HG02798 (cell line): Measurements from ENCODE around the gene SYT7.

Experiments used
- ATAC-seq: cut with Tn5 transposase; IDR thresholded peaks from one replicate; pipeline ENCODE4 v1.9.1; 2021; ENCODE audit warnings: mild to moderate bottlenecking; ENCODE audit not compliant: unreplicated experiment, poor library complexity

Gene SYT7

DNA sequence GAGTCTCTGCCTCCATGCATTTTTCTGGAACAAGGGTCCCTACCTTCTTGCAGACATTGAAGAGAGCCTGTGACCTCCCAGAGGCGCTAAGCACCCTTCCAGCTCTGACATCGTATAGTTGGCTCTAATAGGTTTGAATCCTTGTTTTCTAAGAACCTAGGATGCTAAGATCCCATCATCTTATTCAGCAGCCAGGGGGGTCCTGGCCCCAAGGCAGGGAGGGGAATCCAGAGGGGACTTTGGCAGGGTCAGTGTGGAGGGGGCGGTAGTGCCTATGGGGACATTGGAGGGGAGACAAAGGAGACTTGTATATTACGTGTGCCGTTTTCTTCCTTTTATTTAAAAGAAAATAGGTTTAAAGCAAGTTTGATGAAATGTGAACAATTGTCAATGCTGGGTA lies 75.8 kb downstream of the SYT7 start:
- no peak for ATAC-seq

DNA sequence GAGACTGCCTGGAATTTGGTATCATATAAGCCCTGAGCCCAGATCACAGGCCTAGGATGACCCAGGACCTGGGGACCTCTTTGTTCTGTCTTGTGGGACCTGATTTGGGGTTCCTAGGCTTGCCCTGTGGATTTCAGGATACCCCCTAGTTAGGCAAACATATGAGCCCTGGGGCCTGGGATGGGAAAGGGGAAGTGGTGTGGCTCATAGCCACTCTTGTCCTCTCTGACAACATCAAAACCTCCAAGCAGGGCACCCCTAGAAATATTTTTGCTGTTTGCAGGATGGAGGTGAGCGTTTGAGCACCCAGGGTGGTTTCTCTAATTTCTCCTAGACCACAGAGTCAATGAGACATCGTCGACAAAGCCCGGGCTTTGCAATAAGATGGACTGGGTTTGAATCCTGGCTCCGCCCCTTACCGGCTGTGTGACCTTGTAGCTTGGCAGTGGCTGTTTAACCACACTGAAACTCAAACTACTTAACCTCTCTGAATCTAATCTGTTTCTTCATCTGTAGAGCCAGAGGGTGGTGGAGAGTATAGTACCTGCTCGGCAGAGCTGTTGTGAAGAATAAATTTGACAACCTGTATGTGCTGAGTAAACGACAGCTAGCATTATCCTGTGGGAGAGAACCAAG lies 77.6 kb downstream of the SYT7 start:
- ATAC-seq, result no peak

DNA sequence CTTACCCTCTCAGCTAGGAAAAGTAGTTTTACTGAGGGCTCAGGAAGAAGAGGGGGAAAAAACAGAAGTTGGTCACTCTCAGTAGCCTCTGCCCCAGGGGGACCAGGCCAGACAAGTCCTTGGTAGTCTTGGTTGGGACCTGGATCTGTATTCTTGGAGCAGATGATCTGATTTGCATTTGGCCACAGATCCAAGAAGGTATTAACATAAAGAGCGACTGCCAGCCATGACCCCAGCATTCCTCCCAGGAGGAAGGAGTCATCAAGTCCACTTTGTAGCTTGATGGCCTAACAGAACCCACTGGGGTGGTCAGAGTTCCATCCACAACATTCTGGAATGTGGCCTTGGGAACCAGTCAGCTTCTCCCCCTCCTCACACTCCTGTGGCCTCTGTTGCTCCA lies 78.4 kb downstream of the SYT7 start:
- no peak for ATAC-seq

DNA sequence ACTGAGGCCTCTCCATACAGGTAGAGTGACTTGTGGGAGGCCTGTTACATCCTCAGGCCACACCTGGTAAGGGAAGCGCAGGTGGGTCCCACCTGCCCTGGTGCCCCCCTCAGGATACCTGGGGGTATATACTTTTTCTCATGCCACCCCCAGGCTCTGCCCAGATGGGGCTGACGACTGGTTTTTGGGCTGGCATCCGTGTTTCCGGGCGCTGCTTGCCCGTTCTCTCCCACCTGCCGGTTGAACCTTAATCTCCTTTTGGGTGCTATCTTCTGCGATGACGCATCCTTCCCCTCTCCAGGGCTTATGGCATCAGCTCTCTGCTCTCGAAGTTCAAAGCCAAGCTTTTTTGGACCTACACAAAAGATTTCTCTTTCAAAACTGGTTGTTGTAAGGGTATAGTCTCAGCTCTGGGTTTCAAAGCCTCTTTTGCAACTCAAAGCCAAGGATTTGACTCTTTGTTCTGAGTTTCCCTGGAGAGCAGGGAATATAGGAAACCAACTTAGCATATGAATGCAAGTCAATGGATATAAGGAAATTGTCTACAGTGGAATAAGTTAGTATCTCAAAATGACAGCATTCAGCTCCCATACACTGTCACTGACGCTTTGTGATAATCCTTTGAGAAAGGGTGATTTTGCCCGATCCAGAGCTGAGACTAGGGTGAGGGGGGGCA lies 80.9 kb downstream of the SYT7 start:
- ATAC-seq, result no peak

DNA sequence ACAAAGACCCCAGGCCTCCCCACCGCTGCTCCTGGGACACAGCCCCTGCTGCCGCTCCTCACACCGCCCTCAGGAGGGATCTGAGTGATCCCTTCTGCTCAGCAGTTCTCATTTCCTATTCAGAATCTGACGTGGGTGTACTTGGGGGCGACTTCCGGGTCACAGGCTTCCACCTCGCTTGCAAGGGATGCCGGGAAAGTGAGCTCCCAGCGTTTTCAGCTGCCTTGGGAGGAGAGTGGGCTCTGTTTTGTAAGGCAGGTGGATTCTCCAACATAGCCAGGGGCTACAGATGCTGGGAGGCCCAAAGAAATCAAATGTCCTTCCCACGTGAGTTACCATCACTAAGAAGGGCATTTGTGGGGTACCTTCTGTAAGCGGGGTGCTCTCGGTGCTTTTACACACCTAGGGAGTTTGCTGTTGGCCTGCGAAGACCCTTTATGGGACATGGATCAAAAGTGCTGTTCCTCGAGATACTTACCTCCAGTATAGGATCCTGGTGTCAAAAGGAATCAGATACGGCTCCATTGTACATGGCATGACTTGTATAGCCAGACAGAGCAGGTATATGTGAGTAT lies 82.0 kb downstream of the SYT7 start:
- no peak for ATAC-seq

DNA sequence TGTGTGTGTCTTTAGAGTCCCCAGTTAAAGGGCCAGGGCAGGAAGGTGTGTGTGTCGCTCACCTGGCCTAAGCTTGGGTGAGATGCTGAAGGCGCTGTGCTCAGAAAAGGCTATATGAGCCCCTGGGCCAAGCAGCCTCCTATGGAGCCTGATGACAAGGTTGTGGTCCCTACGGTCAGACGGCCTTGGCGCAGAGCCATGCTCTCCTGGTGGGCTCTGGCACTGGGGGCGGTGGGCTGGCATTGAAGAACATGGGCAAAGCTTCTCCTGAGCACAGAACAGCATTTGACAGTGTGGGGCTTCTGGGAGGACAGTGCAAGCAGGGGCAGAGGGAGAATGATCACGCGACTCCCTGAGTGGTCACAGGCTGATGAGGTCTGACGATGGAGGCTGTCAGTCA lies 83.0 kb downstream of the SYT7 start:
- ATAC-seq, result no peak

DNA sequence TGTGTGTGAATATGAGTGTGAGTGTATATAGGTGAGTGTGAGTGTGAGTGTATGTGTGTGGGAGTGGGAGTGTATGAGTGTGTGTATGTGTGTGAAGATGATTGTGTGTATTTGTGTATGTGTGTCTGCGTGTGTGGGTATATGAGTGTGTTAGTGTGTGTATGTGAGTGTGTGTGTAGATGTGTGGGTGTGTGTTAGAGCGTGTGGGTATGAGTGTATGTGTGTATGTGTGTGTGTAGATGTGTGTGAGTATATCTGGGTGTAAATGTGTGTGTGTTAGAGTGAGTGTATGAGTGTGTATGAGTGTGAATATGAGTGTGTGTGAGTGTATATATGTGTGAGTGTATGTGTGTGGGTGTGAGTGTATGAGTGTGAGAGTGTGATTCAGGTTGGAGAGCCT lies 83.4 kb downstream of the SYT7 start:
- ATAC-seq, result no peak

DNA sequence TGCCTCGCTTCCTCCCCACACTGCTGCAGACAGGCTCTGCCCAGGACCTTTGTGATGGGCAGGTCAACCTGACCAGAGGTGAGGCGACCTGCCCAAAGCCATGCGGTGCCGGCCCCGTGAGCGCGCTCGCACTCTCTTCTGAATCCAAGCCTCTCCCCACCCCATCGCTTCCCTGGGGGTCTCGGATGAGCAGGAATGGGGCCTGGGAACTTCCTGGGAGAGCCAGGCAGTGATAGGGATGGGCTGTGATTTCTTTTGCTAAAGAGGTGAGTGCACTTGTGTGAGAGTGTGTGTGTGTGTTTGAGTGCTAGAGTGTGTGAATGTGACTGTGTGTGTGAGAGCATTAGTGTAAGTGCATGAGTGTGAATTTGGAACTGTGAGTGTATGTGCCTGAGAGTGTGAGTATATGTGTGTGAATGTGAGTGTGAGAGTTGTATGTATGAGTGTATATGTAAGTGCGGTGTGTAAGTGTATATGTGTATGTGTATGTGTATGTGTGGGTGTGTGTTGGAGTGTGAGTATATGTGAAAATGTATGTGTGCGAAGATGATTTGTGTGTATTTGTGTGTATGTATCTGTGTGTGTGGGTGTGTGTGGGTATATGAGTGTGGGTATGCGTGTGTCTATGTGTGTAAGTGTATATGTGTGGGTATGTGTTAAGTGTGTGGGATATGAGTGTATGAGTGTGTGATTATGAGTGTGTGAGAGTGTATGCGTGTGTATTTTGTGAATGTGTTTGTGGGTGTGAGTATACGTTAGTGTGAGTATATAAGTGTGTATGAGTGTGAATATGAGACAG lies 84.1 kb downstream of the SYT7 start:
- no peak for ATAC-seq

DNA sequence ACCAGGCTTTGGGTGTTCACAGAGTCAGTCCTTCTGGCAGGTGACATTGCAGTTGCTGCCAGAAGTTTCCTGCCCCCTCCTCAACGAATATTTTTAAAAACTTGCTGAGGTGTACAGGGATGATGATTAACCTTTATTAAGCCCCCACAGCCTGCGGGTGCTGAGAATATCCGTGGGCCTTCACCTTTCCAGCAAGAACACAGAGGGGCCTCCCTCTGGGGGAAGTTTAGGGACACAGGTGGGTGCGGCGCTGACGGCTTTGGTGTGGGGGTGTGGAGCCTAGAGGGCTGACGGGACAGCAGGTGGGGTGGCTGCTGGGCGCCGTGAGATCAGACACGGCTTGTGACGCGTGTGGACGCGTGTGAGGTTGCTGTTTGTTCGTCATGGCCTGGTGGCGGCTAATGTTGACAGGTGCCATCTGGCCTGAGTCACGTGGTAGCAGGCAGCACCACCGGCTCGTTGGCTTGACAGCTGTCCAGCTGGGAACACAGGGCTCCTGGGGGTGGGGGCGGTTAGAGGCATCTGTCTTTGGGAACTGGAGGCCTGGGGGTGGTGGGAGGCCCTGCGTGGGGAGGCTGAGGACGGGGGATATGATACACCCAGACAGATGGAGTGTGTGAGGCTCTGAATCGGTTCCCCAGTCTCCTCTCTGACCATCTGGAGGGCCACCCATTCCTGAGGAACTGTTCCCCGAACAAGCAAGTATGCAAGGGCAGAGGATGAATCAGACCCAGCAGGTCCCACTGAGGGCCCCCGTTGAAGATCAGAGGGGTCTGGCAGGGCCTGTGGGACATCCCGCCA lies 84.9 kb downstream of the SYT7 start:
- no peak for ATAC-seq

DNA sequence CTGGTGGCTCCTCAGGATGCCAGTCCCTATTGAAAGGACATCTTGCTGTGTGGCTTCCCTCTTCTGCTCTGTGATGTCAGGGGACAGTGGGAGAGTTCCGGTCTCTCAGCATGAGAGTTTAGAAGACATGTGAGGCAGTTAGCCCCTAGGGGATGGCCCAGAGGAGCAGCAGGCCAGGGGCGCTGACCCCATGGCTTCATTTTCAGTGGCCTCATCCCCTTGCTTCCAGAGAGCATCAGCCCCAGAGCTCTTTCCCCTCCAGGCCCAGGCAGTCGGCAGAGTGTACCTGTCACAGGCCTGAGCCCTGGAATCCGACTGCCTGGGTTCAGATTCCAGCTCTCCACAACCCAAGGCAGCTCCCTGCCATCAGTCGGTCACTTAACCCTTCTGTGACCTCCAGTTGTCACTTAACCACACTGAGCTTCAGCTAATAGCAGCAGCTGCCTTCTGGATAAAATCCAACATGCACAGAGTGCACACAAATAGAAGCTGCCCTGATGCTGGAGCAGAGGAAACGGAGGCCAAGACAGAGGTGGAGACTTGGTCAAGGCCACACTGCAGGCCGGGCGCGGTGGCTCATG lies 86.4 kb downstream of the SYT7 start:
- no peak for ATAC-seq

DNA sequence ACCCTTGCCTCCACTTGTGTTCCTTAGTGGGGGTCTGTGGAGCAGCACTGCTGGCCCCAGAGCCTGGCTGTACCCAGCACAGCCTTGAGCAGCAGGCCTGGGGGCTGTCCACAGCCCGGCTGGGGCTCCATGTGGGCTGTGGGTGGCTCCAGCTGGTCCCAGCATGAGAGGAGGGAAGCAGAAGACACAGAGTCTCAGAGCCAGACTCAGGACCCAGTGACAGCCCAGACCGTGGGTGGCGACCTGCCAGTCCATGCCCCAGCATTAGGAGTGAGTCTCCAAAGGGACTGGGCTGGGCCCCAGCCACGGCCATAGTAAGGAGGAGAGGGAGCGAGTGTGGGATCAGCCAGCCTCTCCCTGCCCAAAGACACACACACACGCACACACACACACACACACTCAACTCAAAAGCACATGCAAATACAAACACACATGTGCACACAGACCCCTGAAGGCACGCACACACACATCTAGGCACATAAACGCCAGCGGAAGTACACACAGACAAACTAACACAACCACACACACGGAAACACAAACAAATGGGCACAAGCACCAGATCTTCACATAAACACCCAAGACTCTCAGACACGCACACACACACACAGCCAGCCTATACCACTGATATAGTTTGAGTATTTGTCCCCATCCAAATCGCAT lies 89.0 kb downstream of the SYT7 start:
- no peak for ATAC-seq

DNA sequence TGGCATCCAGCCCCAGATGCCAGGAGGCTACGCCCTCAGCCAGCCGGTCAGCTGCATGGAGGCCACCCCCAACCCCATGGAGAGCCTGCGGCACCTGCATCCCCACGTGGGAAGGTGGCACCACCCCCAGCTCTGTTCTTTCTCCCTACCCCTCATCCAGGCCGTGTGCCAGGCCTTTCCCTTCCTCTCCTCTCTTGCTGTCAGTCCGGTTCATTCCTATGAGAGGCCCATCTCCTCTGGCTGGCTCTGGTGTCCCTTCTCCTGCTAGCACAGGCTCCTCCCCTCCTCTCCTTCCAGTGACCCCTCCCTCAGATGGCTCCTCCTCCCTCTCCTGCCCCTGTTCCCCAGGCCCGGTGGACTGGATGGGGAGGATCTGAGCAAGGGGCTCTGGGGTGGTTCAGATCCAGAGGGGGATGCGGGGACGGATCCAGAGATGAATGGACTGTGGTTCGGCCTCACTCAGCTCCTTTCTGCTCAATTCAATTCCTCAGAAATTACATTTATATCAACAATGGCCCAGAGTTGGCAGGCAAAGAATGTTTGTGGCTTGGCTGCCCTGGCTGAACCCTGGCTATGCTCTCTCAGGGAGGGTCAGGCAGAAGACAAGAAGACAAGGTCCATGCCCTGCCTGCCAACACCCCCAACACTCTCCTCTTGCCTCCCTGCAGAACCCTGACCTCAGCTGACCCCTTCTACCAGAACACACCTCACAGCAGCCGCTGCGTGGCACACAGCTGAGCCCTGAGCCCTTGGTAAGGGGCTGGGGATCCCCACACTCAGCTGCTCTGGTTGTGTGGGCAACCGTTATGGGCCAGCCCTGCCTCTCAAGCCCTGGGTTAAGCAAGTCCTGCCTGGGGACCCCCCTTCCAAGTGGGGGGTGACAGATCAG lies 90.8 kb downstream of the SYT7 start:
- no peak for ATAC-seq

DNA sequence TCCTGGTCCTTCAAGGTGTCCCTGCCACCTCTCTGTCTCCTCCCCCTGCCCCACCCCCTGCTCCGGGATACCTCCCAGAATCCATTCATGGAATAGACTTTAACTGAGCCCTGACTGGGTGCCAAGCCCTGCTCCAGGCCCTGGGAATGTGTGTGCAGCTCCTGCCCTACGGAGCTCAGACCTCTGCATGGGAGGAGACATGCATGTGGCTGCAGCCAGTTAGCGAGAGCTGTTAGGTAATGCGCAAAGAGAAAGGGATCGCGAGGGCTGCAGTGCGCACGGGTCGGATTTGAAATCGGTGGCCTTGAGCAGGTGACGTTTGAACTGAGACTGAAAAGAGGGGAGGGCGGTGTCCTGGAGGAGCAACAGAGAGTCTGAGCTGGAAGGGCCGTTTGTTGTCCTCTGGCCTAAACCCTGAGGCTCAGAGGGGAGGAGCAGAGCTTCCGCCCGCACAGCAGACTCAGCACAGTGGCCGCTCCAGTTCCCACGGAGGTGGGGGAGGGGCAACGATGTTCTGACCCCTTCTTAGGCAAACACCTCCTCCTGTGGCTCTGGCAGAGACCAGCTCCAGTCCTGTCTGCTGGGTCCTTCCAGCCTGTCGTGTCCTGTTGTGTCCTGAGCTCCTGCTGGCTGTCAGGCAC lies 92.1 kb downstream of the SYT7 start:
- ATAC-seq, result no peak

DNA sequence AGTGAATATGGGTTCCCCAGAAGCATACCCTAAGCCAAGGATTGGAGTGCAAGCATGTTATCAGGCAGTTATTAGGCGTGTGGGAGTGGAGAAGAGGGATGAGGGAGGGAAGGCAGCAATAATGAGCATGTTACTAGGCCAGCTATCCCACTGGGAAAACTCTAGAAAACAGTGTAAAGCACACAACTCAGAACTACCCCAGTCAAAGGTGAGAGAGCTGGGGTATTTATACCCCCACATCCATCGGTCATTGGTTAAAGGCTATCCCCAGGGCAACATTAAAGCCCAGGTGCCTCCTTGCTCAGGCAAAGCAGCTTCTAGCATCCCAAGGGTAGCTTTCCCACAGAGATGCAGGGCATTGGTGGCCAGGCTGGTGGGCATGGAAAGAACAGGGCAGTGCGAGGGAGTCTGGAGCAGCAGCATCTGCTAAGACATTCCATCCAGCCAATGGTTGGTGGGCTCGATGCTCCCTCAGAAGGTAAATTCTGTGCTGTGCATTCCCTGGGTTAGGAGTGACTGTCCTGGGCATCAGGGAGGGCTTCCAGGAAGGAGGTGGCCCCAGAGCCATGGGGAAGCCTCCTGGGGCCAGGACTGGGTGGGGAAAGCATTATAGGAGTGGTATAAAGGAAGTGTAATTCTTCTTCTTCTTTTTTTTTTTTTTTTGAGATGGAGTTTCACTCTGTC lies 93.4 kb downstream of the SYT7 start:
- no peak for ATAC-seq

DNA sequence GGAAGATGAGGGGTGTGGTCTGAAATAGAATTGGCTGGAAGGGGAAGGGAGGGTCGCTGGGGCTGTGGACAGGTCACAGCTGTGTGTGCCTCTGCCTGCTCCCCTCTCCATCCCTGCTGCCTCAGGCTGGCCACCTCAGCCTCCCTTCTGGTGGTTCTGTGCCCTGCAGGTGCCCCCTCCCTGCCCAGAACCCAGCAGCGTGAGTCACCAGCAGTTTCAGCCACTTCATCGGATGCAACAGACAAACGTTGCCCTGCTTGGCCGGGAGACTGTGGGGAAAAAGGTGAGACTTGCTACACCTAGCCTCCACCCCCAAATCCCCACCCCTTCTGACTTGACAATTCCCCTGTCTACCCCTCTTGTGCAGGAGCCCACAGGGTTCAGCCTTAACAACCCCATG lies 94.1 kb downstream of the SYT7 start:
- ATAC-seq, result no peak

DNA sequence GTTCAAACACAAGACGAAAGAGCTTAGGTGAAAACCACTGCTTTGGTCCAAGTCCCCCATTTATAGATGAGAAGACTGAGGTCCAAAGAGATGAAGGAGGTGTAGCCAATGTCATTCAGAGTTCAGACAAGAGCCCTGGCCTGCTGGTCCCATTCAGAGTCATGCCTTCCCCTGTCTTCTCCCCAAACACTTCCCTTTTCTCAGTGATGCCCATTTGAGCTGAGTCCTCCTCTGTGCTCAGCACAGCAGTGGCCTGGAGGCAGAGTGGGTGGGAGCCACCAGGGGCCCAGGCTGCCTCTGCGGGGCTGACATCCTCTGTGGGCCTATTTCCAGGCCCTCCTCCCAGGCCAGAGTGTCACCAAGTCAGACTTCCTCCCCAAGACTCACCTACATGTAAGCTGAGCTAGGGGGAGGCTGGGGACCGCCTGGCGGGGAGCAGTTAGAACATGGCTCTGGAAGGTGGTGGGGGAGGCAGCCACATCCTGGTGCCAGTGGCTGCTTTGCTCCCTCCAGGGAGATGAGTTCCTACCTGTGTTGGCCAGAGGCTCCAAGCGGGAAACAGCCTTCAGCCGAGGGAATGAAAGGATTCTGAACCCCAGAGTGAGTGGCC lies 94.8 kb downstream of the SYT7 start:
- no peak for ATAC-seq

DNA sequence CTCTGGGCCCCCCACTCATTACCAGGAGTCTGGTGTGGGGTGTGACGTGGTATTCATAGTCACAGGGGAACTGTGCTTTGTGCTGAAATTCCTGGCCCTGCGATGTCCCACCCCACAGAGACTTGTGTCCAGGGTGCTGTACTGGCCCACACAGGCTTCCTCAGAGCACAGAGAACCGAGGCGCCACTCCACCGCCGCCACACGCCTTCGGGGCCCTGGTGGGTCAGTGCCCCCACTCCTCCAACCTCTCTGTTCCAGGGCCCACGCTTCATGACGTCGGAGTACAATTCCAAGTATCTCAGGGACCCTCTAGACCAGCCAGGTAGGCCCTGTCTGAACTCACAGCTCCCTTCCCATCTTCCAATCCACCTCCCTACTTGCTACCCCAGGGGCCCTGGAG lies 95.8 kb downstream of the SYT7 start:
- no peak for ATAC-seq
